Smooth muscle cell of the brain vasculature (primary cell): ENCODE measurements around the gene AIFM3.
"Not testable (repeated sequence)": the region's sequence is repeated elsewhere in the genome, so short reads cannot be mapped to it uniquely, and the experiment has no call there.

Experiments used
- DNase-seq: peaks from one replicate; pipeline ENCODE4 v3.0.0-alpha.2; 2012; ENCODE audit warnings: low read depth, low spot score

The AIFM3 gene

DNA sequence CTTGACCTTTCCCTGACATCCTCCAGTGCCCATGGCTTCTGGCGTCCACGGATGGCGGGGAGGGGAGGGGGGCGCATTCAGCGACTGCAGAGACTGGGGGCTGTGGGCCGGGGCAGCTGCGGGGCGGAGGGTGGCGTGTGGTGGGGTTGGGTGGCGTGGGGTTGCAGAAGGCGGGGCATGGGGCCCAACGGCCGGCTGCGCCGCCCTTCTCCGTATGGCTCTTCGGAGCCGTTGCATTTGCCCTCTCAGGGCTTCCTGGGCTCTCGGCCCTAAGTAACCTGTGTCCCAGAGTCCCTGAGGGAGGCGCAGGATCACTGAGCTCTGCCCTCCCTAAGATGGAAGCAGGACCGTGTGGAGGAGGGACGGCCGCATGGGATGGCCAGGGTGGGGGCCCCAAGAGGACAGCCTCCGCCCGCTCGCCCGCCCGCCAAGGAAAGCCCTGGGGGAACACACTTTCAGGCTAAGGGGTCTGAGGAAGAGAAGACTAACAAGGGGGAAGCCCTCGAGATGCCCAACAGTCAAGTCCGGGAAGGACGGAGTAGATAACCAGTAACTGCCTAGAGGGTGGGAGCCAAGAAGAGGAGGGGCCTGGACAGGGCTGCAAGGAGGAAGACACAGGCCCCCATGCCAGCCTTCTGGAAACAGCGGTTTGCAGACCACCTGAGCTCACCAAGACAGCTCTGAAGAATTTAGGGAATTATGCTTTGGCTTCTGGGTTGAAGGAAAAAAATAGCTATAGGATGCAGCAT is 9.2 kb upstream of the AIFM3 start:
- no peak for DNase-seq

DNA sequence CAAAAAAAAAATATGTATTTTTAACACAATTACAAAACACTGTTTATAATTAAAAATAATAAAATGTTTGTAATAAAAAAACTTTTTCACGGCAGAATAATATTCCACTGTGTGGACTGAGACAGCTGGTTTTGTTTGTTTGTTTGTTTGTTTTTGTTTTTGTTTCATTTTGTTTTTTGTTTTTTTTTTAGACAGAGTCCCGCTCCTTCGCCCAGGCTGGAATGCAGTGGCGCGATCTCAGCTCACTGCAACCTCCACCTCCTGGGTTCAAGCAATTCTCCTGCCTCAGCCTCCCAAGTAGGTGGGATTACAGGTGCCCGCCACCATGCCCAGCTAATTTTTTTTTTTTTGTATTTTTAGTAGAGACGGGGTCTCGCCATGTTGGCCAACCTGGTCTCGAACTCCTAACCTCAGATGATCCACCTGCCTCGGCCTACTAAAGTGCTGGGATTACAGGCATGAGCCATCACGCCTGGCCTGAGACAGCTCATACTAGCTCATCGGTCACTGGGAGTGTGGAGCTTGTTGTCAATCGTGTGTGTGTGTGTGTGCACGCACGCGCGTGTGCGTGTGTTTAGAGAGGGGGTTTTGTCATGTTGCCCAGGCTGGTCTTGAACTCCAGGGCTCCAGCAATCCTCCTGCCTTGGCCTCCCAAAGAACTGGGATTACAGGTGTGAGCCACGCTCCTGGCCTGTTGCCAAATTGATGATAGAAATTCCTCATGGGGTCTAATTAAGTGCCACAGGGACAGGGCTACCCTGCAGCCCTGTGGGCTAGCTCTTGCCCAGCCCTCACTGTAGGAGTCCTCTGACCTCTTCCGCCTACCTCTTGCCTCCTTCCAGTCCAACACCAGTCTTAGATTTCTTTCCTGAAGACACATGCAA is 7.2 kb upstream of the AIFM3 start:
- DNase-seq: no peak

DNA sequence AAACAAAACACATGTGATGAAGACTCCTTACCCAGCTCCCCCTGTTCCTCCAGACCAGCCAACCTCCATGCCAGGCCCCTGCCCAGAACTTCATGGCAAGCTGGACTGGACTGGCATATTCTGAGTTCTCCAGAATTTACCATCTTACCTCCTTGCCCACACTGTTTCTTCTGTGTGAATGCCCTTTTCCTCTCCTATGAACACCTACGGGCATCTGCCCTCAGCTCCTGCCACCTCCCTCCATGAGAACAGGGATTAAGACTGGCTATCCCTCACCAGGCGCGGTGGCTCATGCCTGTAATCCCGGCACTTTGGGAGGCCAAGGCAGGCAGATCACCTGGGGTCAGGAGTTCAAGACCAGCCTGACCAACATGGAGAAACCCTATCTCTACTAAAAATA is 6.4 kb upstream of the AIFM3 start:
- DNase-seq: no peak

DNA sequence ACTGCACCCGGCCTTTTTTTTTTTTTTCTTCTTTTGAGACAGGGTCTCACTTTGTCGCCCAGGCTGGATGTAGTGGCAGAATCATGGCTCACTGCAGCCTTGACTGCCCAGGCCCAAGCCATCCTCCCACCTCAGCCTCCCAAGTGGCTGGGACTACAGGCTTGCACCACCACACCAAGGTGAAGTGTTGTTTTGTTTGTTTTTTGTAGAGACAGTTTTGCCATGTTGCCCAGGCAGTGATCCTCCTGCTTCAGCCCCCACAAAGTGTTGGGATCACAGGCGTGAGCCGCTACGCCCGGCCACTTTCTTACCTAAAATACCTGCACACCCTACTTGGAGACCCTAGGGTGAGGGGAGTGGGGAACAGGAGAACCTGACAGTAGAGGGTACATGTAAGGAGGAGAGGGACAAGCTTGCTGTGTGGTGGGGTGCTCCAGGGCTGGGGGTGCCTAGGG is 4.5 kb upstream of the AIFM3 start:
- no peak for DNase-seq

DNA sequence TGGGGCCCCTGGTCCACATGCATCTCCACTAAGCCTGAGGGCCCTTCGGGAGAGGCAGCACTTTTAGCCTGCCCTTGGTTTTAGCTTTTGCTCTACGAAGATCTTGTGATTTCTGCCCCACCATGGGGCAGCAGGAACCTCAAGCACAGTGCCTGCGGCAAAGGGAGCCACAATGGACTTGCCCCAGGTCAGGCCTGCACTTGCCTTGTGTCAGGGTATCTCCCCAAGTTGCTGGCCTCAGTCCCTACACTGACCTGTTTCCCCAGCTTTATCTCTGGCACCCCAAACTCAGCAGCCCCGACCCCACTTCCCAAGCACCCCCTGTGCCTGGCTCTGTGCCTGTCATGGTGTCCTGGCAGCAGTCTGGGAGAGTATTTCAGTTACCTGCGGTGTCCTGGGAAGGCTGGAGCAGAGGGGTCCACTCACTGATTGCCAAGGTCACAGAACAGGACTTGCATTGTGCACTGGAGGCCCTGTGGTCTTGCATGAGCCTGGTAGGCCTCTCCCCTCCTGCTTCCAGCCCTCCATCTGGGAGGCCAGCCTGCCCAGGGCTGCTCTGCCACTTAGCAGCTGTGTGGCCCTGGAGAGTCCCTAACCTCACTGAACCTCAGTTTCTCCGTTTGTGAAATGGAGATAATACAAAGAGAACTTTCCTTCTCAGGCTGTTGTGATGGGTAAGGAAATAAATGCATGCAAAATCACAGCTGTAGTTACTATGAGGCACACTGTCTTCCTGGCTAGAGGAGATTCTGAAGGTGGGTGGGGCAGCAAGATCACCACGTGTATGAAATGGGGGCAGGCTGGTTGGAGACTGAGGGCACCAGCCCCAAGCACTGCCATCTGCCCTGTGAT is 3.6 kb upstream of the AIFM3 start:
- no peak for DNase-seq

DNA sequence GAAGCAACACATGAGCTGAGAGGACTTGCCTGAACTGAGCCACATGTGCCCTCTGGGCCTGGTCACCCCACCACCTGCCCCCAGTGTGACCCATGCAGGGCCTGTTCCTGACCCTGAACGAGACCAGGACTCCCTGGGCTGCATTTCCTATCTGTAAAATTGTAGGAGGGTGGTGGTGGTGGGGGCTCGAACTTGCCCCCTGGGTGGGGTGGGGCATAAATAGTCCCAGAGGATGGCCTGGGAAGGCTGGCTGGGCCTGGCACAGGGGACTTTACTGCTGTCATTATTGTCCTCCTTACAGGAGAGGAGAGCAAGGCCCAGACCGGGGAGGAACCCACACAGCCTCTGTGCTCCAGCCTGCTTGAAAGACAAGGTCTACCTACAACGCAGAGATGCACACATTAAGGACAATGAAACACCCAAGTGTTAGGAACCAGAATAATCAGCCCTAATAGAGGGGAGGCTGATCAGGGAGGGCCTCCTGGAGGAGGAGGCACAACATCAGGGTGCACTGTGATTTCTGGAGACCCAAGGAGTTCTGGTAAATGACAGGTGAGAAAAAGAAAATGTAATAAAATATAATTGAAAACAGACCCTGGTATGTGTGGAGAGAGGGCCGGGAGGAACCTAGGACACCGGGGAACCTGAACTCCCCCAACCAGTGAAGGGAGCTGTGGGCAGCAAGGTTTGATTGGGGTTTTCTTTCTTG is 2.8 kb upstream of the AIFM3 start:
- no peak for DNase-seq

DNA sequence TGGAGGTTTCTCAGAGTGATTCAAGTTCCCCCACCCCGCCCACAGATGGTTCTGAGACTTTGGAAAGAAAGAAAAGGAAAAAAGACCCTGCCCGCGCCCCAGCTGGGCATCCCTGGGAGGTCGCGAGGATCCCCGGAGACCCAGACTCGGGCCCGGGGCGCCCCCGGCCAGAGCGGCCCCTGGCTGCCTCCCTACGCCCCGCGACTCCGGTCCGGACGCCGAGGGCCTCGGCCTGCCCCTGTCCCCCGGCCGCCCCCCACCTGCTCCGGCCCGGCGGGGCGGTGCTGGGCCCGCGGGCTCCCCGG is 2.3 kb upstream of the AIFM3 start:
- no peak for DNase-seq

DNA sequence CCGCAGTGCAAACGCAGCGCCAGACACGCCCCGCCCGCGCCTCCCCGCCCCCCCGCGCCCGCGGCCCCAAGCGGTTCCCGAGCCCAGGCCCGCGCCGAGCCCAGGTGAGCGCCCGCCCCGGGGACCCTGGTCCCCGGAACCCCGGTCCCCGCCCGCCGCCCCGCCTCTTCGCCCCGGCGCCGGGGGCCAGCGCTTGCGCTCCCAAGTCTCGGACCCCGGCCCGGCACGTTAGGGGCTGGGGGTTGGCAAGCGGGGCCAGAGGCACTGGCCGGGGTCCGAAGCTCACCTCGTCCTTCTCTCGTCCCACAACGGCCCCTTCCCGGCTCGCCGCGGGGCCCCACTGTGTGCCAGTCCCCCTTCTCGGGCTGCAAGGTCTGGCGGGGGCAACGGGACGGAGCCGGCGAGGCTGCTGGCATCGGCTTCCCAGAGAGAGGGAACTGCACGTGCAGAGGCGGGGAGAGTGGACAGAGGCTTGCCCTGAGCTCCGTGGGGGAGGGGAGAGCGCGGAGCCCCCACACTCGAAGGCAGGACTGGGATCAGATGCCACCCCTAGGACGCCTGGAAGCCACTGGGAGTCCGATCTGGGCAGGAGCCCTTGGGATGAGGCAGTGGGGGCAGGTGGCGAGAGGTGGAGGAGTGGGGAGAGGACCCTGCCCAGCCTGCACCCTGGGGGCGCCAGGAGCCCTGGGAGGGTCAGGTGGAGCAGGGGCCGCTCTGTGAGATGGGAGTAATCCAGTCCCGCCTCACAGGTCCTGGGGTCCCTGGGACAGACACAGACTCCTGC is 1.8 kb upstream of the AIFM3 start:
- DNase-seq: no peak

DNA sequence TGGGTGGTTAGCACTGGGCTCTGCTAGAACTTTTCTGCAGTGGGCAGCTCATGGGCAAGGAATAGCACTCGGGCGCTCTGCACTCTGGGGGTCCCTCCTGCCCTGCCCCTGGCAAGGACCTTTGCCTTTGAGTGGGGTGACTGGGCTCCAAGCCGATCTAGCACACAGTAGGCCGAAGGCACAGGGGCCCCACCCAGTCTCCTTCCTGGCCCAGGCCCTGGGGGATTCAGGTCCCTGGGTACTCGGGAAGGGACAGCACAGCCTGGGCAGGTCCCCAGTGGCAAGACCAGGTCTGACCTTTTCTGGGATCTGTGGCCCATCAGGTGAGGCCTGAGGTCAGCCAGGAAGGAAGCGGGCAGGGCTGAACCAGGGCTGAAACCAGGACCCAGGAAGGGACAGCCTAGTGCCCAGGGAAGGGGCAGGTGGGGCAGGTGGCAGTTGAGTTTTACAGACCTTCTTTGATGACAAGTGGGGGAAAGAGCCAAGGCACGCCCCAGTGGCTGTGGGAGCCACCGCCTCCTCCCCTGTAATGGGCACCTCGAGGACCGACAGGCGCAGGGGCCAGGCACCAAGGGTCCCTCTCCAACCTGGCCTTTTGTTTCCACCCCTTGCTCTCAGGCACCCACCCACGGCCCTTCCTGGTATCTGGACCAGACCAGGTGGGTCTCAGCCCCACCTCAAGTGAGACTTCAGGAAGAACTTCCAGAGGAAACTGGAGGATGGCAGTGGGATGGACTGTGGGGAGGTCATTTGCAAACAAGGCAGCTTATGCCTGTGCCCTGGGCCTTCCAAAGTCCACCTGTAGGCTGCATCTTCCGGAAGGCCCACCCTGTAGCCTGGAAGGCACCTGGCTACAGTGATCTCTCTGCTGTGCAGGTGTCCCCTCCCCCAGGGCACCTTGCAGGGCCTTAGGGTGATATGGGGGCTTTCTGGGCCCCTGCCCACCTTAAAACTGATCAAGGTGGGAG is 883 bp upstream of the AIFM3 start:
- DNase-seq: no peak

DNA sequence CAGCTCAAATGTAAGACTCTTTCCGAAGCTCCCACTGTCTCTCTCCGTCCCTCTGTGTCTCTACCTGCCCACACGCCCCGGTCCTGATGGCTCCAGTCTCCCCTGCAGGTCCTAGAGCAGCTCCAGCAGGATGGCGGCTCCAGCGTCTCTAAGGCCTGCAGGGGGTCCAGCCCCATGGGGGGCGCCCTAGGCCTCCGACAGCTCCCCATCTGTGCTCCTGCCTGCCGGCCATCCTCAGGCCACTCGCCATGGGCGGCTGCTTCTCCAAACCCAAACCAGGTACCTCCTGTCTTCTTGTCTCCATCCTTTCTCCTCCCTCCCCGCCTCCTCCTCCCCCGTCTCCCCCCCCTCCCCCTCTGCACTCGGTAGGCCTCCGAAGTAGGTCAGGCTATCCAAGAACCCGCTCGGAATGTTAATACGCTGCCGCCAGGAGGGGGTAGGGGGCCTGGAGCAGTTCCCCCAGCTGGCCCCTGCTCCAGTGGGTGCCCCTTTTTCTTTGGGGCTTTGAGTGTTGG is 699 bp downstream of the AIFM3 start:
- DNase-seq: no peak

DNA sequence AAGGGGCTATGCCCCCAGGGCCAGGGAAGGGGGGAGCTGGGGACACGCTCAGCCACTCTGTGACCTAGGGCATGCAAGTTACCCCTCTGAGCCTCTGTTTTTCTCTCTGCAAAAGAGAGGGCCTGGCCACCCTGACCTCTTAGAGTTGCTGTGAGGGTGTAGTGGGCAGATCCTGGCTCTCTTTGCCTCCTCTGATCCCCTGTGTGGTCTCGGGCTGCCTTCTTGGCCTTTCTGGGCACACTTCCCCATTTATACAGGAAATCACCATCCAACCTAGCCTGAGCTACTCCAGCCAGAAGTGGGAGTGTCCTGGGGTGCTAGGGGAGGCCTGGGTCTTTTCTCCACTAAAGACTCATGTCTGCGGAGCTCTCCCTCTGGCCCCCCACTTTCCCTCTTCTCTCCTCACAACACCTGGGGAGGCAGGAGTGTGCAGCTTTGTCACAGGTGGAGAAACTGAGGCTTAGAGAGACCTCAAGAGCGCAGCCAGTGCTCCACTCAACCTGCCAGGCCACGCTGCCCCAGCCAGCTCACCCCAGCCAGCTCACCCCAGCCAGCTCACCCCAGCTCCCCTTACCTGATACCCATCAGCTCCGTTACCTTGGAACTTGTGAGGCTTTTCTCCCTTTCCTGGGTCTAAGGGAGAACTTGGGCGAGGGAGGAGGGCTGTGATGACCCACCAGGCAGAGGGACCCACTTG is 1.4 kb downstream of the AIFM3 start:
- DNase-seq: no peak

DNA sequence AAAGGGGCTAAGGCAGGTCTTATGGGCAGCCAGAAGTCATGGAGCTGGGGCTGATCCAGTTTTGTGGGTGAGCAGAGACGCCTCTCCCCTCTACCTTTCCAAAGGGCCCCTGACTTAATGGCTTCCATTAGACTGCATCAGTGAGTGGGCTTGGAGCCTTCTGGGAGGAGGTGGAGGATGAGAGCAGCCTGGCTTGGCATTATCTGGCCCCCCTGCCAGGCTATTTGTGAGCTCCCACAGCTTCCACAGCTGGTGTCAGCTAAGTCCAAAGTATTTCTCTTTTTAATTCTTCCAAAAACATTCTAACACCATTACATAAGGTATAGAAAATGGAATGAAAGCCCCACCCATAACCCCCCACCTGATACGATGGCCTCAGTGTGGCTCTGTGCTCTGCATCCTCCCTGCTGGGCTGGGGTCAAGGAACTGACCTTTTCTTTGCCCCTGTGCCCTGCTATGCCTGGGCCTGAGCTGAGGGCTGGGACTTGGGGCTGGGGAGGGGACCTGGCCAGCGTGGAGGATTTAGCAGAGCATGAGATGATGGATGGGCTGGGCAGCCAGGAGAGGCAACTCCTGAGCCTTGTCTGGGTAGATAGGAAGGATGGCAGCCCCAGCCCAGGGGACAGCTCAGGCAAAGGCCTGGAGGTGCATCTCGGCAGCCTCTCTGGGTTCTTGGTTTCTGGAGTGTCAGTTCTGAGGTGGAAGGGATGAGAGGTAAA is 4.0 kb downstream of the AIFM3 start:
- no peak for DNase-seq

DNA sequence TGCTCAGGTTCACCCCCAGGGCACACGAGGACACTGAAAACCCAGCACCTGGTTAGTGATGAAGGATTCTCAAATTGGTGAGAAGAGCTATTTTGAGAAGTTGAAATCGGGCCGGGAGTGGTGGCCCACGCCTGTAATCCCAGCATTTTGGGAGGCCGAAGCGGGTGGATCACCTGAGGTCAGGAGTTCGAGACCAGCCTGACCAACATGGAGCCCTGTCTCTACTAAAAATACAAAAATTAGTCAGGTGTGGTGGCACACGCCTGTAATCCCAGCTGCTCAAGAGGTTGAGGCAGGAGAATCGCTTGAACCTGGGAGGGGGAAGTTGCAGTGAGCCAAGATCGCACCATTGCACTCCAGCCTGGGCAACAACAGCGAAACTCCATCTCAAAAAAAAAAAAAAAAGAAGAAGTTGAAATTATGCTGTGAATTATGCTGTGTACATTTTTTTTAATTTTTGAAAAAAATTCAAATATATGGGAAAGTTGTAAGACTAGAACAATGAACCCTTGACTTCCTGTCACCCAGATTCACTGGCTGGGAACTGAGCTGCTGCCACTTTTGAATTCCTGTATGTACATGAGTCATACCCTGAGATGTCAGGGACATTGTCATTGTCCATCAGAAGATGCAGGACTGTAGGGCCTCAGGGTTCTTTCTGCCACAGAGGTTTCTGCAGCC is 5.1 kb downstream of the AIFM3 start:
- DNase-seq: not testable (repeated sequence)

DNA sequence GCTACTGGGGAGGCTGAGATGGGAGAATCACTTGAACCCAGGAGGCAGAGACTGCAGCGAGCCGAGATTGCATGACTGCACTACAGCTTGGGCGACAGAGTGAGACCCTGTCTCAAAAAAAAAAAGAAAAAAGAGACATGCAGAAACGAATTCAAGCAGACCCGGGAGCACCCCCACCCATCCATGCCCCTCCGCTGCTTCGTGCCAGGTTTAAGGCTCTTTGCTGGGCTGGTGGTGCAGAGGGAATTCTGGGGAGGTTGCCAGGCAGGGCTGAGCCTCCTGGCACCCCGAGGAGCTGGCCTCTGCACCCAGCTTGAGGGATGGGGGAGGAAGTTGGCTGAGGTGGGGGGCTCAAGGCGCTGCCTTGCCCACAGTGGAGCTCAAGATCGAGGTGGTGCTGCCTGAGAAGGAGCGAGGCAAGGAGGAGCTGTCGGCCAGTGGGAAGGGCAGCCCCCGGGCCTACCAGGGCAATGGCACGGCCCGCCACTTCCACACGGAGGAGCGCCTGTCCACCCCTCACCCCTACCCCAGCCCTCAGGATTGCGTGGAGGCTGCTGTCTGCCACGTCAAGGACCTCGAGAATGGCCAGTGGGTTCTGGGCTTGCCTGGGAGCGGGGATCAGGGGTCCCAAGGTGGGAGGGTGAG is 6.0 kb downstream of the AIFM3 start:
- DNase-seq: no peak

DNA sequence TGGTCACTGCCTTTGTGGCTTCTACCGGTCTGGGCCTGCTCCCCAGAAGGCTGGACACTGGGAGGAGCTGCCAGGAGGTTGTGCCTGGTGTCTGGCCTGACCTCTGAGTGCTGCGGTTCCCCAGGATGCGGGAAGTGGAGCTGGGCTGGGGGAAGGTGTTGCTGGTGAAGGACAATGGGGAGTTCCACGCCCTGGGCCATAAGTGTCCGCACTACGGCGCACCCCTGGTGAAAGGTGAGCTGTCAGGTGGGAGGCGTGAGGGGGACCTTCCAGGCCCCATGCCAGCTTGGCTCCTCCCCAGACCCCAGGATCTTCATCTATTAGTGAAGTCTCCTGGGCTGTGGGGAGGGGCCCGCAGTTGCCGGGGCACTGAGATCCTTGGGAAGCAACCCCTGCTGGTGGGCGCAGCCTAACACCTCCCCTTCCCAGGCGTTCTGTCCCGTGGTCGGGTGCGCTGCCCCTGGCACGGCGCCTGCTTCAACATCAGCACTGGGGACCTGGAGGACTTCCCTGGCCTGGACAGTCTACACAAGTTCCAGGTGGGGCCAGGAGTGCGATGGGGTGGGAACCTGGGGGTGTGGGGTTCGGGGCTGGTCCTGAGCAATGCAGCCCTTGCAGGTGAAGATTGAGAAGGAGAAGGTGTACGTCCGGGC is 6.7 kb downstream of the AIFM3 start:
- DNase-seq: no peak

DNA sequence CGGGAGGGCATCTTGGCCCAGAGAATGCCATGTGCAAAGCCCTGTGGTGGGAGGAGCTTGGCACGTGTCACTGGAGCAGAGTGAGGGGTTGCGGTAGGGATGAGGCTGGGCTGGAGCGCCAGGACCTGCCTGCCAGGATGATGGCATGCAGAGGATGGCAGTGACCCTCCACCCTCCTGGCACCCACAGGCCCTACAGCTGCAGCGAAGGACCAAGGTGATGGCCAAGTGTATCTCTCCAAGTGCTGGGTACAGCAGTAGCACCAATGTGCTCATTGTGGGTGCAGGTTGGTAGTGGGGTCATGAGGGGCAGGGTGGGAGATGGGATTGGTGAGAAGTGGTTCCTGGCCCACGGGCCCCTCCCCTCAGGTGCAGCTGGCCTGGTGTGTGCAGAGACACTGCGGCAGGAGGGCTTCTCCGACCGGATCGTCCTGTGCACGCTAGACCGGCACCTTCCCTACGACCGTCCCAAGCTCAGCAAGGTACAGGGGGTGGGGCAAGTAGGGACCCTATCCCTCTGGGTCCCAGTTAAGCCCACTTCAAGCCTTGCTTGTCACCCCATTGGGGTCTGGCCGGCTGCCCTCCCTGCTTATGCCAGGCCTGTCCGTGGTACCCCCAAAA is 7.4 kb downstream of the AIFM3 start:
- DNase-seq: no peak
